ENCODE results near the gene TANGO2. TPM values are rescaled to one million over a fixed set of nuclear protein-coding genes. Genes with fewer than 3 reads are reported as not detected.

TANGO2 gene
- total RNA-seq, 1 donor = 43.8 TPM

GRCh38 chr22:20026996-20027601, 6.2 kb downstream of the TANGO2 start:
- H3K27ac ChIP-seq (ENCODE audit: low read depth, low read length) = no peak overlapping the region
- TF ChIP-seq CTCF (IDR thresholded peaks at IDR 0.05; ENCODE audit: extremely low read depth, low read depth, low read length) = no peak

GRCh38 chr22:20027966-20028854, 7.3 kb downstream of the TANGO2 start:
- Histone ChIP-seq H3K27me3 (ENCODE audit: insufficient read depth, low read length) (no peaks in the 10 kb centered on the region), H3K79me2 (ENCODE audit: insufficient read depth, low read length) (peaks cover 80% of the 10 kb centered on the region), H3K4me3 (ENCODE audit: insufficient read depth, low read length) (no peak overlapping the region), H2AFZ (ENCODE audit: low read length) (no peak overlapping the region), H4K20me1 (ENCODE audit: insufficient read depth, low read length) (peaks cover 68% of the 10 kb centered on the region), H3K4me2 (ENCODE audit: insufficient read depth, low read length) (no peak overlapping the region), H3K27ac (ENCODE audit: low read depth, low read length) (no peak overlapping the region), H3K4me1 (ENCODE audit: insufficient read depth, low read length) (peaks cover 3% of the 10 kb centered on the region), H3K36me3 (ENCODE audit: insufficient read depth, low read length) (peaks cover 13% of the 10 kb centered on the region), H3K9me3 (ENCODE audit: low read depth, low read length) (no peaks in the 10 kb centered on the region)
- TF ChIP-seq CTCF (IDR thresholded peaks at IDR 0.05; ENCODE audit: extremely low read depth, low read depth, low read length) = peak; percentile 44
- DNase-seq (ENCODE audit: insufficient read length, low spot score, missing footprints) = no peak

More at GRCh38 chr22:20026996-20027601, 6.2 kb downstream of the TANGO2 start:
- Histone ChIP-seq H3K9me3 (ENCODE audit: low read depth, low read length) (no peaks in the 10 kb centered on the region), H3K27me3 (ENCODE audit: insufficient read depth, low read length) (no peaks in the 10 kb centered on the region), H3K4me1 (ENCODE audit: insufficient read depth, low read length) (peaks cover 4% of the 10 kb centered on the region), H3K4me3 (ENCODE audit: insufficient read depth, low read length) (no peak overlapping the region), H3K4me2 (ENCODE audit: insufficient read depth, low read length) (no peak overlapping the region), H4K20me1 (ENCODE audit: insufficient read depth, low read length) (peaks cover 69% of the 10 kb centered on the region), H2AFZ (ENCODE audit: low read length) (no peak overlapping the region), H3K36me3 (ENCODE audit: insufficient read depth, low read length) (peaks cover 18% of the 10 kb centered on the region), H3K79me2 (ENCODE audit: insufficient read depth, low read length) (peaks cover 80% of the 10 kb centered on the region)
- DNase-seq (ENCODE audit: insufficient read length, low spot score, missing footprints) = no peak

GRCh38 chr22:20028855-20029549, 8.1 kb downstream of the TANGO2 start:
- peaks cover 12% of the 10 kb centered on the region for H3K36me3 ChIP-seq (ENCODE audit: insufficient read depth, low read length)
- peaks cover 7% of the 10 kb centered on the region for H3K4me1 ChIP-seq (ENCODE audit: insufficient read depth, low read length)
- peaks cover 79% of the 10 kb centered on the region for H3K79me2 ChIP-seq (ENCODE audit: insufficient read depth, low read length)
- H2AFZ ChIP-seq (ENCODE audit: low read length) = no peak overlapping the region
- H3K27me3 ChIP-seq (ENCODE audit: insufficient read depth, low read length) = no peaks in the 10 kb centered on the region
- no peak for TF ChIP-seq CTCF (IDR thresholded peaks at IDR 0.05; ENCODE audit: extremely low read depth, low read depth, low read length)
- H3K9me3 ChIP-seq (ENCODE audit: low read depth, low read length) = no peaks in the 10 kb centered on the region
- H4K20me1 ChIP-seq (ENCODE audit: insufficient read depth, low read length) = peaks cover 70% of the 10 kb centered on the region
- DNase-seq (ENCODE audit: insufficient read length, low spot score, missing footprints) = peak; percentile 38
- no peak overlapping the region for H3K4me3 ChIP-seq (ENCODE audit: insufficient read depth, low read length)
- H3K4me2 ChIP-seq (ENCODE audit: insufficient read depth, low read length) = no peak overlapping the region
- H3K27ac ChIP-seq (ENCODE audit: low read depth, low read length) = no peak overlapping the region

Data from osteoblast (primary cell).